ACHN (cell line): ENCODE data around the gene ZNF611.
"Not testable (repeated sequence)": the region's sequence is repeated elsewhere in the genome, so short reads cannot be mapped to it uniquely, and the experiment has no call there.

Experiments used
- DNase-seq: peaks from one replicate; pipeline ENCODE4 v3.0.0-alpha.2; 2015
- in situ Hi-C: cut with HindIII; loops from 2 replicates; pipeline ENCODE4 v1.10.0; 2017; ENCODE audit warnings: low sequenced_read_pairs, low pct_ligation_motif_present, low pct_unique_long_range_greater_than_20kb

The ZNF611 gene

GRCh38 chr19:52722062-52723003 is 12.5 kb downstream of the ZNF611 start:
- in situ Hi-C loops, result no loop called here
- no peak for DNase-seq

GRCh38 chr19:52720541-52720940 is 14.3 kb downstream of the ZNF611 start:
- in situ Hi-C loops, result not testable (repeated sequence)

GRCh38 chr19:52716522-52716921 is 18.3 kb downstream of the ZNF611 start:
- DNase-seq, result no peak
- in situ Hi-C loops, result no loop called here

More at GRCh38 chr19:52720541-52720940, 14.3 kb downstream of the ZNF611 start:
- DNase-seq, result not testable (repeated sequence)

- DNase-seq, in situ Hi-C loops: not testable (repeated sequence)
Observed at GRCh38 chr19:52715902-52716301, 18.9 kb downstream of the ZNF611 start.

- DNase-seq, in situ Hi-C loops: not testable (repeated sequence)
Observed at GRCh38 chr19:52715330-52715729, 19.5 kb downstream of the ZNF611 start.

GRCh38 chr19:52713051-52713450 is 21.8 kb downstream of the ZNF611 start:
- in situ Hi-C loops, DNase-seq: not testable (repeated sequence)

GRCh38 chr19:52711661-52712060 is 23.2 kb downstream of the ZNF611 start:
- in situ Hi-C loops, DNase-seq: not testable (repeated sequence)

- in situ Hi-C loops, result no loop called here
- no peak for DNase-seq
Observed at GRCh38 chr19:52710538-52710937, 24.3 kb downstream of the ZNF611 start.

- DNase-seq, in situ Hi-C loops: not testable (repeated sequence)
Observed at GRCh38 chr19:52705615-52706014, 29.2 kb downstream of the ZNF611 start.

- in situ Hi-C loops, result no loop called here
- DNase-seq, result no peak
Observed at GRCh38 chr19:52703917-52704316, 30.9 kb downstream of the ZNF611 start.

- in situ Hi-C loops, result no loop called here
- no peak for DNase-seq
Observed at GRCh38 chr19:52700673-52701072, 34.2 kb downstream of the ZNF611 start.

- in situ Hi-C loops, DNase-seq: not testable (repeated sequence)
Observed at GRCh38 chr19:52699555-52699954, 35.3 kb downstream of the ZNF611 start.

- no peak for DNase-seq
- in situ Hi-C loops, result no loop called here
Observed at GRCh38 chr19:52695996-52696395, 38.8 kb downstream of the ZNF611 start.

- no peak for DNase-seq
- in situ Hi-C loops, result no loop called here
Observed at GRCh38 chr19:52694921-52695320, 39.9 kb downstream of the ZNF611 start.

- in situ Hi-C loops, result not testable (repeated sequence)
Observed at GRCh38 chr19:52694281-52694680, 40.6 kb downstream of the ZNF611 start.

GRCh38 chr19:52692431-52693008 is 42.3 kb downstream of the ZNF611 start:
- in situ Hi-C loops, result no loop called here
- DNase-seq, result no peak

More at GRCh38 chr19:52694281-52694680, 40.6 kb downstream of the ZNF611 start:
- DNase-seq, result not testable (repeated sequence)

GRCh38 chr19:52691737-52692136 is 43.1 kb downstream of the ZNF611 start:
- in situ Hi-C loops, result no loop called here
- DNase-seq, result no peak

GRCh38 chr19:52691215-52691610 is 43.6 kb downstream of the ZNF611 start:
- DNase-seq, result no peak
- in situ Hi-C loops, result no loop called here

GRCh38 chr19:52690369-52691214 is 44.3 kb downstream of the ZNF611 start:
- no peak for DNase-seq

More at GRCh38 chr19:52690369-52691214, 44.3 kb downstream of the ZNF611 start:
- in situ Hi-C loops, result no loop called here
